Activated naive CD8-positive, alpha-beta T cell treated with anti-CD3 and anti-CD28 coated beads, Interleukin-2, amount 50 U/mL, for 16 hours (primary cell): ENCODE measurements around the gene STRA8.

Source experiments
- DNase-seq: peaks from one replicate; pipeline ENCODE4 v3.0.0-alpha.2; 2020; ENCODE audit warnings: low read depth, low spot score

STRA8 gene

GRCh38 chr7:135238112-135238744, 4.6 kb downstream of the STRA8 start:
- no peak for DNase-seq

GRCh38 chr7:135239263-135239662, 5.6 kb downstream of the STRA8 start:
- DNase-seq: no peak

GRCh38 chr7:135240441-135240840, 6.8 kb downstream of the STRA8 start:
- DNase-seq: no peak

GRCh38 chr7:135242096-135242684, 8.6 kb downstream of the STRA8 start:
- no peak for DNase-seq

GRCh38 chr7:135245226-135246190, 11.9 kb downstream of the STRA8 start:
- no peak for DNase-seq

- DNase-seq: no peak
Observed at GRCh38 chr7:135246191-135246825, 12.7 kb downstream of the STRA8 start.

GRCh38 chr7:135247746-135248471, 14.3 kb downstream of the STRA8 start:
- DNase-seq: no peak

- no peak for DNase-seq
Observed at GRCh38 chr7:135248546-135248945, 14.9 kb downstream of the STRA8 start.

GRCh38 chr7:135251496-135252391, 18.1 kb downstream of the STRA8 start:
- DNase-seq: no peak

GRCh38 chr7:135253851-135254771, 20.5 kb downstream of the STRA8 start:
- no peak for DNase-seq

- DNase-seq: no peak
Observed at GRCh38 chr7:135257790-135258189, 24.2 kb downstream of the STRA8 start.

- DNase-seq: no peak
Observed at GRCh38 chr7:135258585-135258984, 24.9 kb downstream of the STRA8 start.

GRCh38 chr7:135259702-135260101, 26.1 kb downstream of the STRA8 start:
- DNase-seq: no peak

GRCh38 chr7:135260470-135260869, 26.8 kb downstream of the STRA8 start:
- DNase-seq: no peak

- no peak for DNase-seq
Observed at GRCh38 chr7:135260930-135261721, 27.5 kb downstream of the STRA8 start.

- DNase-seq: no peak
Observed at GRCh38 chr7:135262623-135263320, 29.1 kb downstream of the STRA8 start.

- no peak for DNase-seq
Observed at GRCh38 chr7:135263321-135263970, 29.8 kb downstream of the STRA8 start.
